Right lobe of liver (tissue), 6 donors: Measurements from ENCODE around the gene TBC1D13. TPM values are rescaled to one million over a fixed set of nuclear protein-coding genes. Genes with fewer than 3 reads are reported as not detected.

Source experiments
- ATAC-seq, 4 donors: fragments of 200-7000 bp; cut with Tn5 transposase; one replicate each; pipeline ENCODE4 v1.9.1; 2020; ENCODE audit warnings: mild to moderate bottlenecking in 4 of 4, moderate library complexity in 4 of 4
- DNase-seq, 3 donors: peaks; one replicate each; pipeline ENCODE4 v3.0.0-alpha.2; 2020
- H3K27ac ChIP-seq, 3 donors: fragments of 200-600 bp; one replicate each; pipeline ENCODE4 v1.8.0; 2022
- H3K27me3 ChIP-seq, 2 donors: fragments of 200-600 bp; one replicate each; pipeline ENCODE4 v1.8.0; 2022
- H3K36me3 ChIP-seq, 4 donors: fragments of 200-600 bp; sonication (generic) in 1 of 4; one replicate each; pipeline versions ENCODE4 v1.5.1 to v1.8.0; 2017 to 2022; ENCODE audit warnings: control low read depth in 1 of 4
- H3K4me1 ChIP-seq, 4 donors: fragments of 200-600 bp; sonication (generic) in 1 of 4; one replicate each; pipeline versions ENCODE4 v1.5.1 to v1.8.0; 2017 to 2022; ENCODE audit warnings: control low read depth in 1 of 4
- H3K4me3 ChIP-seq, 3 donors: fragments of 200-600 bp; one replicate each; pipeline ENCODE4 v1.8.0; 2022
- H3K9me3 ChIP-seq, 4 donors: fragments of 200-600 bp; sonication (generic) in 1 of 4; one replicate each; pipeline versions ENCODE4 v1.5.1 to v1.8.0; 2017 to 2022; ENCODE audit warnings: control low read depth in 1 of 4
- CTCF ChIP-seq, 4 donors: fragments of 200-600 bp in 3 of 4; fragments of 450-650 bp in 1 of 4; IDR thresholded peaks; one replicate each; pipeline versions ENCODE4 v1.5.1 to v1.8.0; 2016 to 2022; ENCODE audit warnings: antibody characterized with exemption in 4 of 4, mild to moderate bottlenecking in 2 of 4
- POLR2A ChIP-seq: fragments of 450-650 bp; IDR thresholded peaks from one replicate; pipeline ENCODE4 v1.6.1; 2017; ENCODE audit warnings: antibody characterized with exemption, mild to moderate bottlenecking
- WGBS: methylation state at CpG from one replicate; pipeline ENCODE4 v1.1.6; 2018; ENCODE audit warnings: low coverage, low lambda C conversion rate; ENCODE audit not compliant: insufficient coverage; ENCODE audit errors: missing lambda C conversion rate; 5-methylcytosine and 5-hydroxymethylcytosine counted together
- intact Hi-C, 2 donors: fragments of 100-400 bp; cut with DNase I; formaldehyde crosslinking; loops; one replicate each; pipeline versions ENCODE4 v1.11.2 to v1.14.1; 2022
- total RNA-seq, 6 experiments: library from RNA; depleted of rRNA in 2 of 6; stranded (reverse); fragments of >200 nt in 2 of 6; fragmentation: NEBNext Ultra II Directional in 3 of 6; extraction: Animal tissue kit (Norgen Biotek cat#: 25700) in 3 of 6; gene quantifications; one replicate each; pipeline versions ENCODE4 v1.1.0 to v1.2.4, GENCODE V29; 2016 to 2023
- donor health status: DM: no; HTN: yes; CAD: no.
- donor health status: DM: no; HTN: no; CAD: no.
- donor health status: DM: no; HTN: no; CAD: no.
- donor health status: DM: no; HTN: yes; CAD: no.
- donor health status: DM: no; HTN: yes; CAD: no.

The TBC1D13 gene
- total RNA-seq, 6 experiments from 2014 or later, result 7.3 to 16.0 (median 12.6) TPM

GRCh38 chr9:128781187-128782070 lies 5.6 kb upstream of the TBC1D13 start:
- ATAC-seq, result no peak

DNA sequence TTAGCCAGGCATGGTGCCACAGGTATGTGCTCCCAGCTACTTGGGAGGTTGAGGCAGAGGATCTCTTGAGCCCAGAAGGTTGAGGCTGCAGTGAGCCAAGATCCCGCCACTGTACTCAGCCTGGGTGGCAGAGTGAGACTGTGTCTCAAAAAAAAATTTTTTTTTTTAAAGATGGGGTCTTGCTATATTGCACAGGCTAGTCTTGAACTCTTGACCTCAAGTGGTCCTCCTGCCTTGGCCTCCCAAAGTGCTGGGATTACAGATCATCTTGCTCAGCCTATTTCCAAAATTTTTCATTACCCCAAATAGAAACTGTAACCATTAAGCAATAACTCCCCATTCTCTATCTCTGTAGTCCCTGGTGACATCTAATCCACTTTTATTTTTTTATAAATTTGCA lies 4.4 kb upstream of the TBC1D13 start:
- DNase-seq (no peak), ATAC-seq (no peak)
- intact Hi-C loops, result no loop called here
- TF ChIP-seq CTCF (IDR thresholded peaks at IDR 0.05), result no peak
- TF ChIP-seq POLR2A, result no peak
- Histone ChIP-seq H3K9me3 (no peaks in the 10 kb centered on the region), H3K4me3 (no peak overlapping the region), H3K27me3 (no peaks in the 10 kb centered on the region), H3K27ac (no peak overlapping the region), H3K36me3 (no peaks in the 10 kb centered on the region), H3K4me1 (peaks cover 0 to under 1% (median 0%) of the 10 kb centered on the region in 4 donors)
- no CpG with 5 or more reads among the region's 1 CpG for WGBS

More at GRCh38 chr9:128781187-128782070, 5.6 kb upstream of the TBC1D13 start:
- Histone ChIP-seq H3K27ac (no peak overlapping the region), H3K36me3 (no peaks in the 10 kb centered on the region), H3K27me3 (no peaks in the 10 kb centered on the region), H3K9me3 (no peaks in the 10 kb centered on the region), H3K4me1 (no peaks in the 10 kb centered on the region), H3K4me3 (no peak overlapping the region)
- intact Hi-C loops, result no loop called here
- 77% methylated on average over 7 of the region's 7 CpGs for WGBS
- DNase-seq, result no peak
- TF ChIP-seq POLR2A (no peak), CTCF (IDR thresholded peaks at IDR 0.05) (no peak)

GRCh38 chr9:128785427-128785826 lies 1.6 kb upstream of the TBC1D13 start:
- H3K4me1 ChIP-seq, result peaks cover 0 to 10% (median 2%) of the 10 kb centered on the region in 4 donors
- peaks cover 0 to 2% (median 0%) of the 10 kb centered on the region in 4 donors for H3K36me3 ChIP-seq
- 84% methylated on average over 6 of the region's 6 CpGs for WGBS
- no peak for TF ChIP-seq CTCF (IDR thresholded peaks at IDR 0.05)
- H3K9me3 ChIP-seq, result no peaks in the 10 kb centered on the region
- no peak for DNase-seq
- ATAC-seq, result no peak
- no peak overlapping the region for H3K4me3 ChIP-seq
- intact Hi-C loops, result no loop called here
- no peaks in the 10 kb centered on the region for H3K27me3 ChIP-seq
- H3K27ac ChIP-seq, result no peak overlapping the region

DNA sequence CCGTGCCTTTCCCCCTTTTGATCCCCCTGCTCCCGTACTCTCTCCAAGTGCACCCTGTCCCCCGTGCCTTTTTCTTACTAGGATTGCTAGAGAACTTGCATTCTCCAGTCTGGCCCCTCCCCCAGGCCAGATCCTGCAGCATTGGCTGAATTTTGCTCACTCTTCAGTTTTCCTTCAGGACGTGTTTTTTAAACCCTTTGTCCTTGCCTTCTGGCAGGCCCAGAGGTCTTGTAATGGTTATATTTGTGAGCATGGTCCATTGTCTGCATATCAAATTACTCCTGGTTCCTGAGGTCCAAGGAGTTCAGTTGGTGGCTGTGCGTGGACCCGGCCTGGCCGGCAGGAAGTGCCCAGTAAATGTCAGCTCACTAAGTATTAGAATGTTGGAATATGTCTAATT lies 606 bp downstream of the TBC1D13 start:
- Histone ChIP-seq H3K27ac (peak overlapping the region; percentile 65 to 84 (median 66)), H3K4me1 (peaks cover 0 to 16% (median 2%) of the 10 kb centered on the region in 4 donors), H3K9me3 (no peaks in the 10 kb centered on the region), H3K4me3 (peak overlapping the region; percentile 82 to 100 (median 99)), H3K27me3 (no peaks in the 10 kb centered on the region), H3K36me3 (peaks cover 0 to 22% (median 2%) of the 10 kb centered on the region in 4 donors)
- no peak for DNase-seq
- peak; percentile 21 to 49 (median 30) for ATAC-seq
- intact Hi-C loops, result no loop called here
- TF ChIP-seq CTCF (IDR thresholded peaks at IDR 0.05), result no peak
- WGBS, result 0% methylated on average over 7 of the region's 7 CpGs
